T-helper 9 cell (primary cell): ENCODE measurements around the gene ASB4.
"Not testable (repeated sequence)": the region's sequence is repeated elsewhere in the genome, so short reads cannot be mapped to it uniquely, and the experiment has no call there.

Source experiments
- DNase-seq: peaks from one replicate; pipeline ENCODE4 v3.0.0-alpha.2; 2020

ASB4 gene

DNA sequence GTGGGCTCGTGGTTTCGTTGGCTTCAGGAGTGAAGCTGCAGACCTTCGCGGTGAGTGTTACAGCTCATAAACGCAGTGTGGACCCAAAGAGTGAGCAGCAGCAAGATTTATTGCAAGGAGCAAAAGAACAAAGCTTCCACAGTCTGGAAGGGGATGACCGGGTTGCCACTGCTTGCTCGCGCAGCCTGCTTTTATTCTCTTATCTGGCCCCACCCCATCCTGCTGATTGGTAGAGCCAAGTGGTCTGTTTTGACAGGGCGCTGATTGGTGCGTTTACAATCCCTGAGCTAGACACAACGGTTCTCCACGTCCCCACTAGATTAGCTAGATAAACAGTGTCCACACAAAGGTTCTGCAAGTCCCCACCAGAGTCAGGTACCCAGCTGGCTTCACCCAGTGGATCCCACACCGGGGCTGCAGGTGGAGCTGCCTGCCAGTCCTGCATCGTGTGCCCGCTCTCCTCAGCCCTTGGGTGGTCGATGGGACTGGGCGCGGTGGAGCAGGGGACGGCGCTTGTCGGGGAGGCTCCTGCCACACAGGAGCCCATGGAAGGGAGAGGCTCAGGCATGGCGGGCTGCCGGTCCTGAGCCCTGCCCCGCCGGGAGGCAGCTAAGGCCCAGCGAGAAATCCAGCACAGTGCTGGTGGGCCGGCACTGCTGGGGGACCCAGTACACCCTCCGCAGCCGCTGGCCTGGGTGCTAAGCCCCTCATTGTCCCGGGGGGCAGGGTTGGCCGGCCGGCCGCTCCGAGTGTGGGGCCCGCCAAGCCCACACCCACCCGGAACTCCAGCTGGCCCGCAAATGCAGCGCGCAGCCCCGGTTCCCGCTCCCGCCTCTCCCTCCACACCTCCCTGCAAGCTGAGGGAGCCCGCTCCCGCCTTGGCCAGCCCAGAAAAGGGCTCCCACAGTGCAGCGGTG, 66.5 kb downstream of the ASB4 start:
- not testable (repeated sequence) for DNase-seq

DNA sequence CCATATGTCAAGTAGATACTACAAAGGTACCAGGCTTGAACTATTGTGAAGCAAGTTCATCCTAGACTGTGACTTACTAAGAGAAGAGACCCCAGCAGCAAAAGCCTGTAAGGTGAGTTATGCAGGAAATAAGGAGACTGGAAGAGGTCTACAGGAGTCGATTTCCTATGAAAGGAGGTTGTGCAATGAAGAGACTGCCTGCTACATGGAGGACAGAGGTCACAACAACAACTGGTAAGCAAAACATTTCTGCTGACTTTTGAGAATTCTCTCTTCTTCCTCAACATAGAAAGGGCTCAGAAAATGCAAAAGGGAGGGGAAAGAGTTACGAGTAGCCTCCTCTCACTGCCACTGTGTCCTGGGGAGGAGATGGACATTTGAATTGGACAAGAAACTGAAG, 68.2 kb downstream of the ASB4 start:
- DNase-seq, result no peak

DNA sequence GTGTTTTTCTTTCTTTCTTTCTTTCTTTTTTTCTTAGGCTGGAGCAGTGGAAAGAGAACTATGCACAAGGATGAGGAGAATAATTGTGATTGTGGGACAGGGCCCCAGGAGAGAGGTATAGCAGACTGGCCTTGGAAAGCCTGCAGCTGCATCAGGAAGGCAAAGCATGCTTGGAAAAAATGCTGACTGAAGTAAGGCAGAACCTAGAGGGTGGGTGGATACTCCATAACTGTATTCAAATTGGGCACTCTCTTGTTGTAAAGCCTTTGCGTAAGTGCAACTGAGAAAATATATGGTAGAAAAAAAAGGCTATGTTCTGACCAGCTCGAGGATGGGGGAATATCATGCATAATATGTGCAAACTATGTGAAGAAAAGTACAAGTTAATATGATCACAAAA, 71.0 kb downstream of the ASB4 start:
- DNase-seq, result no peak

- no peak for DNase-seq
Measured at GRCh38 chr7:95558864-95559263, 73.1 kb downstream of the ASB4 start.

GRCh38 chr7:95560674-95561073, 74.9 kb downstream of the ASB4 start:
- no peak for DNase-seq

GRCh38 chr7:95569720-95570119, 84.0 kb downstream of the ASB4 start:
- no peak for DNase-seq

DNA sequence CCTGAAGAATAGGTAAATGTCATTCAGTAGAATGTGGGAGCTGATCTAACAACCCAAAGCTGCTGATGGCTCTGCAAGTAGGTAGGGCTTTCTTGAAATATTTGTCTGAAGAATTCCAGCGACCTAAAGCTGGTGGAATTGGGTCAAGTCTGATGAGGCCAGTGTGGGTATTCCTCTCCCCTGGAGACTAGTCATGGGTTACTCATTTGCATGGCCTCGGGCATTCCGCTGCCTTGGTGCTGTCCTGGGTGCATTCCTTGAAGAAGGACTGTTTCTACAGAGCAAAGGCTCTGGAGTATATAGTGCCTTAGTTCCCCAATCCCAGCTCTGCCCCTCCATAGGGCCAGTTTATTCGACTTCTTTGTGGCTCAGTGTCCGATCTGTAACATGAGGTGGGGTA, 91.4 kb downstream of the ASB4 start:
- no peak for DNase-seq

GRCh38 chr7:95578299-95578855, 92.6 kb downstream of the ASB4 start:
- no peak for DNase-seq

GRCh38 chr7:95579318-95579717, 93.6 kb downstream of the ASB4 start:
- DNase-seq, result no peak

- no peak for DNase-seq
Measured at GRCh38 chr7:95581467-95581866, 95.7 kb downstream of the ASB4 start.

DNA sequence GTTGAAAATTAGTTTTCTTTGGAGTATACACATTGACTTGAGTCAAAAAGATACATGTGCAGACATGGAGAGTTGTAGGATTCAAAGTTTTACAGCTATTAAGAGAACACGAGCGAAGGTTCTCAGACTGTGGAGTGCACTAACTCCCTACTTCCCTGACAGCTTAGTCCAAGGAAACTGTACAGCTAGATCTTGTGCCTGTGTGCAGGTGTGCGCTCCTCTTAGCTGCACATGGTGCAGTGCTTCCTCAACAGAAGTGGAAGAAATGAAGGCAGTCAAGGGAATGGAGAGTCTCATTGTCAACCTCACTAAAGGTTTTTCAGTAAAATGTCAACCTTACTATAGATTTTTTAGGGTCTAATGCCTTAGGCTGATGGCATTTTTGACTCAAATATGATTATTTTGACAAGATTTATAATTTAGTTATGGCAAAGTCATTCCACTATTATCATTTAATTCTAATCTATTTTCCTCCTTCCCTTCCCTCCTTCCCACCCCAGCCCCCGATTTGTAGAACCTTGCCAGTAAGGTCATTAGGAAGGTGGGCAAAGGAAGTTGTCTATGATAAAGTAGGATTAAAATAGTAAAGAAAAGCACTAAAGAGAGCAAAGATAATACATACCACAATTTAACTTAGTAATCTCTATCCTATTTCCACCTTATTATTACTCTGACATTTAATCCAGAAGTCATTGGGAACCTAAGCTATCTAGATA, 97.0 kb downstream of the ASB4 start:
- no peak for DNase-seq

- no peak for DNase-seq
Measured at GRCh38 chr7:95583834-95584621, 98.3 kb downstream of the ASB4 start.

DNA sequence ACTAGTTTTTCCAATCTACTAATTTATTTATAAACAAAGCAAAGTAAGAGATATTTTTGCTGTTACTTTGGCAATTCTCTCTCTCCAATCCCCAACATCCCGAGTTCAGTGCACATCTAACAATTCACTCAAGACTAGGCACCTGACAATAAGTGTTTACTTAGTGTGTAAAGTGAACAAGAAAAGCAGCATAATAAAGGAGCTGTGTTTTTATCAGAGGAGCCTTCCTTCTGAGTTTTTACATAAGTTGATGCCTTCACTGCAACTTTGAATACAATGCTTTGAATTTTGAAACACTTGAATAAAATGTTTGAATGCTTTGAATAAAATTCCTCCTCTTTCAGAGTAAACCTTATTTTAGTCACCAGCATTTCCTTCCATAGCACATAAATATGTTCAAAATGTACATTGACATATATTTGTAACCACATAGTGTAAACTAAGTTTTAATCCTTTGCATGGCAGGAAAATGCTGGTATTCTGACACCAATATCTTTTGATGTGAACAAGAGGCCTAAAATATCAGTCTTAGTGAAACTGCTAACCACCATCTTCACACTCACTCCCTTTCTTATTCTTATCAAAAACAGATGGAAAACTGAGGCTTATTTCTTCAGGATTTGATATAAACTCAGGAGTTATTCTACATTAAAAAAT, 99.2 kb downstream of the ASB4 start:
- no peak for DNase-seq

DNA sequence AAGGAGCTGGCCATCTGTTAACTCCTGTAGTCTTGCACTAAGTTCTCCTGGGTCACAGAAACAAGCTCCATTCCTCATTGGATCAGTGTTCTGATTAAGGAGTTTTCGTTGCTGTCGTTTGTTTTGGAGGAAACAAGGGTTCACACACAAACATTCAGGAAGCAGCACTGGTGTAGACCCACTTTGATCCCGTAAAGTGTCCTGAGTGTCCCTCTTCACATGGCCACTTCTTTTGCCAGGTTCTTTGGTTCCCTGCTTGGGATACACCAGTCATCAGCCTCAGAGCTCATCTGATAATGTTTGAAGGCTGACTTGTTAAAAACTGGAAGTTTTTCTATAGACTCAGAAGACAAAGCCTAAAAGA, 99.7 kb downstream of the ASB4 start:
- no peak for DNase-seq

DNA sequence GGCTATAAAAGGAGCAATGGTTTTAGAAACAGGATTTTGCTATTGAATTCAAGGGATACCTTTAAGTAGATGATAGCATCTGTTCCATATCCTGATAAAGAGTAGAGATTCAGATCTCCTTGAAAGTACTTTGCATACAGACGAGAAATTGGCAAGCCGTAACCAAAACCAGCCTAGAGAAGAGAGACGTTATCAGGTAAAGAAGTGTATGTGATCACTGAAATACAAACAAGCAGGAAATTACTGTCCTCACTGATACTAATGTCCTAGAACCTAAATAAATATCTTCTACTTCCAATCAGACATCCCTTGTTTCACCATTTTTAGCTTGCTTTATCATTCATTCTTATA, 101.2 kb downstream of the ASB4 start:
- DNase-seq, result no peak

DNA sequence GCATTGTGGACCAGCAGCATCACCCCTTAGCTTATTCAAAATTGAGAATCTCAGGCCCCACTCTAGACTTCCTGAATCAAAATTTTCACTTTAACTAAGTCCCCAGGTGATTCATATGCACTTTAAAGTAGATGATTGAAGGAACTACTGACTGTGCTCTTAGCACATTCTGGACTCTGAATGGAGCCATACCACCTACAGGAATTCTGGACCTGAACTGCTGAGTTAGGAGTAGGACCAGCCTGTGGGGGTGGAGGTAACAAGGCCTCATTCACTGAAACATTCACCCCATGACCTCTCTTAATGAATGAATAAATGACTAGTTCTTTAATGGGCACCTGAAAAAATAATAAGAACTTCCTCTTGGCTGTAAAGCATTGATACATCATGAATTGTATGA, 103.3 kb downstream of the ASB4 start:
- no peak for DNase-seq

- no peak for DNase-seq
Measured at GRCh38 chr7:95589766-95590165, 104.0 kb downstream of the ASB4 start.
